Breast epithelium (tissue), 4 donors: ENCODE results near the gene COL23A1. TPM values are rescaled to one million over a fixed set of nuclear protein-coding genes. Genes with fewer than 3 reads are reported as not detected.

Experiments
- DNase-seq, 2 donors: peaks; one replicate each; pipeline ENCODE4 v3.0.0-alpha.2; 2019; ENCODE audit warnings: low spot score in 2 of 2
- H3K27ac ChIP-seq, 2 donors: fragments of 200-600 bp; sonication (generic) in 1 of 2; one replicate each; pipeline ENCODE4 v1.5.1; 2016 to 2019; ENCODE audit warnings: mild to moderate bottlenecking in 1 of 2
- H3K27me3 ChIP-seq, 2 donors: fragments of 200-600 bp; sonication (generic) in 1 of 2; one replicate each; pipeline versions ENCODE4 v1.5.1 to v1.6.0; 2017 to 2019; ENCODE audit warnings: control low read depth in 1 of 2, mild to moderate bottlenecking in 1 of 2
- H3K36me3 ChIP-seq: fragments of 200-600 bp; one replicate; pipeline ENCODE4 v1.5.1; 2019
- H3K4me1 ChIP-seq, 2 donors: fragments of 200-600 bp; sonication (generic); one replicate each; pipeline ENCODE4 v1.5.1; 2016 to 2019; ENCODE audit warnings: control low read depth in 1 of 2
- H3K4me3 ChIP-seq, 3 donors: fragments of 200-600 bp; sonication (generic); 1 replicate in 2 of 3; 2 replicates in 1 of 3; pipeline ENCODE4 v1.5.1; 2016 to 2019; ENCODE audit warnings: mild to moderate bottlenecking in 3 of 3, moderate library complexity in 2 of 3
- H3K9me3 ChIP-seq, 2 donors: fragments of 200-600 bp; sonication (generic) in 1 of 2; one replicate each; pipeline ENCODE4 v1.5.1; 2016 to 2019; ENCODE audit warnings: control low read depth in 1 of 2
- CTCF ChIP-seq, 3 donors: fragments of 450-650 bp; IDR thresholded peaks; one replicate each; pipeline ENCODE4 v1.5.1; 2016 to 2017; ENCODE audit warnings: antibody characterized with exemption in 3 of 3, mild to moderate bottlenecking in 3 of 3, moderate library complexity in 3 of 3
- POLR2A ChIP-seq: fragments of 450-650 bp; IDR thresholded peaks from one replicate; pipeline ENCODE4 v1.6.1; 2016; ENCODE audit warnings: antibody characterized with exemption, mild to moderate bottlenecking, moderate library complexity
- POLR2AphosphoS5 ChIP-seq, 3 donors: sonication (generic); formaldehyde crosslinking; IDR thresholded peaks; one replicate each; pipeline ENCODE4 v1.6.1; 2017; ENCODE audit warnings: antibody characterized with exemption in 3 of 3
- intact Hi-C: fragments of 100-400 bp; cut with DNase I; formaldehyde crosslinking; loops from one replicate; pipeline ENCODE4 v1.15.1; 2023; ENCODE audit warnings: low total_unique reads
- total RNA-seq, 3 donors: library from RNA; depleted of rRNA; stranded (reverse); fragments of >200 nt; gene quantifications; one replicate each; pipeline ENCODE4 v1.1.0, GENCODE V29; 2016

COL23A1 gene
- total RNA-seq, 3 donors from 2014 or later = 0.32 to 3.3 (median 2.6) TPM

GRCh38 chr5:178581621-178582020 is 8.6 kb downstream of the COL23A1 start:
- Histone ChIP-seq H3K27me3 (peaks cover 9 to 12% of the 10 kb centered on the region in 2 donors), H3K9me3 (no peaks in the 10 kb centered on the region), H3K27ac (no peak overlapping the region), H3K4me3 (no peak overlapping the region), H3K4me1 (no peaks in the 10 kb centered on the region), H3K36me3 (no peaks in the 10 kb centered on the region)
- no peak for DNase-seq
- intact Hi-C loops = no loop called here
- TF ChIP-seq POLR2A = no peak
- TF ChIP-seq CTCF (IDR thresholded peaks at IDR 0.05) = no peak

GRCh38 chr5:178580271-178580955 is 9.8 kb downstream of the COL23A1 start:
- Histone ChIP-seq H3K36me3 (no peaks in the 10 kb centered on the region), H3K27ac (no peak overlapping the region), H3K9me3 (no peaks in the 10 kb centered on the region), H3K4me1 (no peaks in the 10 kb centered on the region), H3K27me3 (peaks cover 7 to 24% of the 10 kb centered on the region in 2 donors), H3K4me3 (no peak overlapping the region)
- no peak for DNase-seq
- intact Hi-C loops = no loop called here
- TF ChIP-seq CTCF (IDR thresholded peaks at IDR 0.05) (no peak), POLR2AphosphoS5 (IDR thresholded peaks at IDR 0.05) (no peak), POLR2A (no peak)

- Histone ChIP-seq H3K9me3 (peaks cover 0 to 5% of the 10 kb centered on the region in 2 donors), H3K4me3 (no peak overlapping the region), H3K27ac (no peak overlapping the region), H3K36me3 (no peaks in the 10 kb centered on the region), H3K27me3 (peaks cover 7 to 28% of the 10 kb centered on the region in 2 donors), H3K4me1 (no peaks in the 10 kb centered on the region)
- no peak for DNase-seq
- intact Hi-C loops = no loop called here
- TF ChIP-seq POLR2A (no peak), POLR2AphosphoS5 (IDR thresholded peaks at IDR 0.05) (no peak), CTCF (IDR thresholded peaks at IDR 0.05) (no peak)
These were observed 12.2 kb downstream of the COL23A1 start for GRCh38 chr5:178577944-178578343.

- no peaks in the 10 kb centered on the region for H3K36me3 ChIP-seq
- peaks cover 7 to 28% of the 10 kb centered on the region in 2 donors for H3K27me3 ChIP-seq
- no peaks in the 10 kb centered on the region for H3K4me1 ChIP-seq
- TF ChIP-seq POLR2AphosphoS5 (IDR thresholded peaks at IDR 0.05) = no peak
- no peak for TF ChIP-seq POLR2A
- intact Hi-C loops = no loop called here
- H3K4me3 ChIP-seq = peak overlapping the region in 2 of 3 donors; percentile 39 to 57
- H3K27ac ChIP-seq = no peak overlapping the region
- H3K9me3 ChIP-seq = peaks cover 0 to 10% of the 10 kb centered on the region in 2 donors
- DNase-seq = no peak
These were observed 12.8 kb downstream of the COL23A1 start for GRCh38 chr5:178577376-178577839.

DNA sequence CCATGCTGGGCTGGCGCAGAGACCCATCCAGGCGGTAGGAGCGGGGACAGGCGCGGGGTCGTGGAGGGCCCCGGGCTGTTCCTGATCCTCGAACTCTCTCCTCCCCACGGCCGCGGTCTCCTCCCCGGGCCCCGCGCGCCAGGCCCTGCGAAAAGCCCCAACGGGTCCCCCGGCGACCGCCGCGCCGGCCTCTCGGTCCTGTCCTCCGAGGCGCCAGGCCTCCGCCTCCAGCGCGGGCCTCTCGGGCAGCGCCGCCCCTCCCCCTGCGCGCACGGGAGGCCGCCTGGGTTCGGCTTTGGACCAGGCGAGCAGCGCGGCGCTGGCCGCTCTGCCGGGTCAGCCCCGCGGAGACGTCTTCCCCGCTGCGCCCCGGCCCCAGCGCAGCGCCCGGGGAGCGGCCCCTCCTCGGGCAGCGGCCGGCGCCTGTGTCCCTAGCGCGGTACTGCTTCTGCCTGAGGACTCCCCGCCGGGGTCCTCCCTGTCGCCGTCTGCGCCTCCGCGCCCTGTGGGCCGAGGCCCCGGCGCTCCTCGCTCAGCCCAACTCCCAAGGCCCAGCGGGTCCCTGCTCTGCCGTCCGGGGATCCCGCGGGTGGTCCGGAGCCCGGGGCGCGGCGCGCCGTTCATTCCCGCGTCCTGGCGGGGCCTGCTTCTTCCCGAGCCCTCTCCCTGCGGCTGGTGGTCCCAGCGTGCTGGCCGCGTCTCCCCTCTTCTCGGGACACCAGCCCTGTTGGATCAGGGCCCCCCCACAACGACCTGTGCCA is 13.4 kb downstream of the COL23A1 start:
- no peak overlapping the region for H3K27ac ChIP-seq
- peak overlapping the region; percentile 22 to 57 (median 39) for H3K4me3 ChIP-seq
- TF ChIP-seq POLR2AphosphoS5 (IDR thresholded peaks at IDR 0.05) (no peak), POLR2A (no peak), CTCF (IDR thresholded peaks at IDR 0.05) (no peak)
- intact Hi-C loops = no loop called here
- H3K9me3 ChIP-seq = peaks cover 0 to 13% of the 10 kb centered on the region in 2 donors
- H3K4me1 ChIP-seq = no peaks in the 10 kb centered on the region
- H3K27me3 ChIP-seq = peaks cover 7 to 28% of the 10 kb centered on the region in 2 donors
- DNase-seq = no peak
- no peaks in the 10 kb centered on the region for H3K36me3 ChIP-seq
